Left forelimb (tissue), 1 donor: ENCODE results near the gene VSX1.
A peak's percentile ranks its signal among the peaks of the same experiment; 100 is the strongest.

Experiments used
- DNase-seq: peaks from one replicate; pipeline ENCODE4 v3.0.0-alpha.2; 2018; ENCODE audit warnings: low spot score

Gene VSX1

GRCh38 chr20:25053255-25054031 is 28.5 kb downstream of the VSX1 start:
- DNase-seq, result peak; percentile 75

GRCh38 chr20:25052255-25053194 is 29.4 kb downstream of the VSX1 start:
- peak; percentile 50 for DNase-seq

DNA sequence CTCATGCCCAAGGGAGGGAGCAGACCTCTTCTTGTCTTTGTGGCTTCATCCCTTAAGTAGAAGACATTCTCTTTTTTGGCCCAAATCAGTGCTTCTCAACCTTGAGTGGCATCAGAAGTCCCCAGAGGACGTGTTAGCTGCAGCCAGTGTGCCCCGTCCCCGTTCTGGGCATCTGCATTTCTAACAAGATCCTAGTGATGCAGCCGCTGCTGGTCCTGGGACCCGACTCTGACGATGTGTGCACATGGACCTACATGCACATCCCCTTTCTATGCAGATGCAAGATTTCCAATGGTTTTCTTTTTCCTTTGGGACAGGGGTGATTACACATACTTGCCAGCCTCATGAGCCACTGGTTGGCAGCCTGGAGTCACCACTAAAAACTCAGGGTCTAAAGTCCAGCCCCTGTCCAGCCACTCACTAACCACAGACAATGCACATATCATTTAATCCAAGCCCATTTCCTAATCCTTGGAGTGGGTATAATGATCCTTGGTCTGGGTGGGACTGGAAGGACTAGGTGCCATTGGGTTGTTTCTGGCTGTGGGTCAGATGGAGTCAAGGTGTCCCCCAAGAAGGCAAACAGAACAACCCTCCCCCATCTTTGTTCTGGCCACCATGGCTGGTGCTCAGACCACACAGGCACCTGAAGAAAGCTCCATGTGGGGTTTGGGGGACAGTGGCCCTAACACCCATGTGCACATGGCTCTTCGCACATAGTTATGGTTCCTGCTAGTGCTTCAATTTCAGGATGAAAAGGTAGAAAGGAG is 30.4 kb downstream of the VSX1 start:
- DNase-seq, result peak; percentile 49

DNA sequence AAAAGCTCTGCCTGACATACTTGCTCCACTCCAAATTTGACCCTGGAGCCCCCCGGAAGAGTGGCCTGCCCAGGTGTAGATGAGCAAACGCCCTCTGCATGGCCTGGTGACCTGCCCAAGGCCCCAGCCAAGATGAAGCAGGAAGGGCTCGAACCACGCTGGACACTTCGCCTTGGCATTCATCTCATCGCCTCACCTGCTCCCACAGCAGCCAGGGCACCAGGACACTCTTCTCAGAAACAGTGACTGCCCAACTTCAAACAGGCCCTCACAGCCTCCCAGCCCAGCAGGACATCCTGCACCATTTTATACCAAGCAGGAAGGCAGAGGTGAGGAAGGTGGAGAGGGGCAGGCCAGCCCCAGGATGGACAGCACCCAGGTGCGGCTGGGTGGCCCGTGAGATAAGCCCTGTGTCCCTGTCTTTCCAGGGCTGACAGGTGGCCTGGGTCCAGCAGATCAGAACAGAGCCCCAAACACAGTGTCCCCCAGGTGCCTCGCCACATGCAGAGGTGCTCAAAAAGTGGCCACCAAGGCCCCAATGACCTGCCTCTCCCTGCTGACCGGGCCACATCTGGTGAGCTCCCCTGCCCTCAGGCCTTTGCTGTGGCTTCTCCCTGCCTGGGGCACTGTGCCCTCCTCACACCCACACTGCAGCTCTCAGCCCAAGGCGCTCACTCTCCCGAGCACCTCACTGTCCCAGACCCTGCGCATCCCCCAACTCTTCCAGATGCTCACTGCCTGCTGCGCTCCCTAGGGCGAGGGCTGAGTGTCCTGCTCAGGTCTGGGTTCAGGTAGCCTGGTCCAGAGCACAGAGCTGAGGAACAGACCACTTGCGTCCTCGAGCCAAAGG is 31.2 kb downstream of the VSX1 start:
- DNase-seq, result peak; percentile 37

DNA sequence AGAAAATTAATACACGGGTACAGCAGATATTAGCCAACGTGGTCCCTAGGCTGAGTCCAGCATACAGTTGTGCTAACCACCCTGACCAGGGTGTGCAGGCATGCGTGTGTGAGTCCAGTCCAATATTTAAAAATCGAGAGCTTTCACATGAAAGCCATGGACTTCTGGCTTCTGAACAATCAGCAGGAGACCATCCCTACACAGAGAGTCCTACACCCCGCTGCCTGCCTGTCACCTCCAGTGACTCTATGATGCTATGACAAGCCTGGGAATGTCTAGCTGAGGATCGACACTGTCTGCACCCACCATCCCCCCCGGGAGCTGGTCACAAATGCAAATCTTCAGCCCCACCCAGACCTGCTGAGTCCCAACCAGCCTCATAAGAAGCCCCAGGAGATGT is 31.9 kb downstream of the VSX1 start:
- DNase-seq, result peak; percentile 56

DNA sequence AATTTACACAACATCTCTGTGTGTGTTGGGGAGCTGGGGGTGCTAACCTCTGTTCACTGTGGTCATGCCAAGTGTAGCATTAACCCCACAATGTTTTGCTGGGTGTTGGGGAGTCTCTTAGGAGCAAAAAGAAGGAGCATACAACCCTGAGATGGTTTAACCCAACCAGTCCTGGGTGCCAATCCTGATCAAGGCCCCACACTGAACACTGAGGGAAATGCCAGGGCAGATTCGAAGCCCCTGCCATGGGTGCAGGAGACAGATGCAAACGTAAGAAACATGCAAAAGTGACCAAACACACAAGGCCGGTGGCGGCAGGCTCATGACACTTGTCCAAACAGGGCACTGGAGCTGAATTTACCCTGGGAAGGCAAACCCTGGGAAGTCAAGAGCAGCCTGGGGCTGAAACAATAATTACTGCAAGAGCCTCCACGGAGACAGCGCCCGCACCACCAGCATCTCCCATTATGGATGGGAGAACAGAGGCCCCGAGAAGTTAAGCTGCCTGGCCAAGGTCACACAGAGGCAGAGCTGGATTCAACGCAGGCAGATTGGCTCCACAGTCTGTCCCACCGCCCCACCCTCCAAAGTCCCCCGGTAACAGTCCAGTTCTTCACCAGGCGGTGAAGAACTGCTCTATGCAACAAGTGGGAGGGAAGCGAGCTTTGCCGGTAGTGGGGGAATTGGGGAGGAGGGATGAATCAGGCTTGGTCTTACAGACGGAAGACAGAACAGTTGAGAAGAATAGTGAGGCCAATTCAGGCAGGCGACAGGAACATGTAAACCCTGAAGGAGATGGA is 32.5 kb downstream of the VSX1 start:
- peak; percentile 52 for DNase-seq

GRCh38 chr20:25048519-25048952 is 33.4 kb downstream of the VSX1 start:
- DNase-seq, result peak; percentile 62

DNA sequence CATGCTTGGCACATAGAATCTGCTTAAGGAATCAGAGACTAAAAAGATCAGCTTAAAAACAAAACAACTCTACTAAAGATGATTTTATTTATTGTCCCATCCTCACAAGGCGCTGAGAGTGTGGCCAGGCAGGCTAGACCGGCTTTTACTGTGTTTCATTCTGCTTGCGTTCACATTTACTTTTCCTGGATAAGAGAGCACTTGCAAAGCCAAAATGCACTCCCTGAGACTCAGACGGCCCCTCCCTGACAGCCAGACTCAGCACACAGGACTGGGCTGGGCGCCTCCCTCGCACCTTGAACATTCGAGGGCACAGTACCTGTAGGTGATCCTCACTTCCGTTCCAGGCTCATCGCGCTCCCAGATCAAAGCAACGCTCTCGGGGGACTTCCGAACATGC is 34.2 kb downstream of the VSX1 start:
- no peak for DNase-seq

- DNase-seq, result no peak
These were observed 34.9 kb downstream of the VSX1 start for GRCh38 chr20:25046736-25047666.

GRCh38 chr20:25046181-25046641 is 35.7 kb downstream of the VSX1 start:
- no peak for DNase-seq

DNA sequence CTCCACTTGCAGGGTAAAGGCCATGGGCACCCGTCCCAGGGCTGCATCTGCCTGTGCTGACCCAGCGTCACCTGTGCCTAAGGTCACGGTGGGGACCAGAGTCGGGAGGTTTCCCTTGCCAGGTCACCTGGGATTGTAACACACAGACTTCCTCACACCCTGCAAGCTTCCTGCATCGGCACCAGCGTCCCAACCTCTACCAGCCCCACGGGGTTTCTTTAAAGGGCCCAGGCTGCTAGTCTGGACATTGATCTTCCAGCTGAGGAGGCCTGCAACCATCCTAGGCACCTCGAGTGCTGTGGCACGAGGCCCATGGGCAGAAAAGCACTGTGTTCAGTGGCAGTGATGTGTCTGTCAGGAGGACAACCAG is 36.6 kb downstream of the VSX1 start:
- no peak for DNase-seq

DNA sequence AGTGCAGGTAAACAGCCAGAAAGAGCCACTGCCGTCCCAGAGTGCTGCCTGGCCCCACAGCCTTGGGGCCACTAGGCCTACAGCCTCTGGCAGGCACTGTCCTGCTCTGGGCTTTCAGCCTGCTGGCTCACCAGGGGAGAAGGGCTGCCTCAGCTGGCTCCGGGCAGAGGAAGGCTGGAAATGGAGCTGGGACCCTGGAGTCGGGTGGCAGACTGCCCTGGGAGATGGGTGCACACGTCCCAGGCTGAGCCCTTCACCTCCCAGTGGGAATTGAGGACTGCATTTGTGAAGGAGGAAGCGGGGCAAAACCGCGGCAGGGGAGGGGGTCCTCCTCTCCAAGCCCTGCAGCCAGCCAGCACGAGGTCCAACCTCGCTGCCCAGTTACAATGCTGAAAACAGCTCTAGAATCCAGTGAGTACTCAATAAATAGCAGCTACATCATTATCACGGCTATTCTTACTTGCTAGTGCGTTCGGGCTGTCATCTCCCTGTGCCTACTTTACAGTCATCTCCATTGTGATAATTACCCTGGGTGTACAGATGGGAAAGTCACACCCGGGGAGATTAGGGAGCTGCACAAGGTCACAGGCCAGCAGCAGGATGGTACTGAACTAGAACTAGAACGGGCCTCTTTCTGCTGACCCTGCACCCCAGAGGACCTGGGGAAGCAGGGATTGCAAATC is 37.1 kb downstream of the VSX1 start:
- DNase-seq, result no peak

DNA sequence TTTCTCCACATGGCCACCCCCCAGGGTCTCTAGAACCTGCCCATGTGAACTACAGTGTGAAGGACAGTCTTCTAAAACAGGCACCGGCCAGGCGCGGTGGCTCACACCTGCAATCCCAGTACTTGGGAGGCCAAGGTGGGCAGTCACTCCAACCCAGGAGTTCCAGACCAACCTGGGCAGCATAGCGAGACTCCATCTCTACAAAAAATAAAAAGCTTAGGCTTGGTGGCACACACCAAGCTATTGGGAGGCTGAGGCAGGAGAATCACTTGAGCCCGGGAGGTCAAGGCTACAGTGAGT is 37.7 kb downstream of the VSX1 start:
- no peak for DNase-seq

GRCh38 chr20:25043499-25044260 is 38.3 kb downstream of the VSX1 start:
- no peak for DNase-seq

DNA sequence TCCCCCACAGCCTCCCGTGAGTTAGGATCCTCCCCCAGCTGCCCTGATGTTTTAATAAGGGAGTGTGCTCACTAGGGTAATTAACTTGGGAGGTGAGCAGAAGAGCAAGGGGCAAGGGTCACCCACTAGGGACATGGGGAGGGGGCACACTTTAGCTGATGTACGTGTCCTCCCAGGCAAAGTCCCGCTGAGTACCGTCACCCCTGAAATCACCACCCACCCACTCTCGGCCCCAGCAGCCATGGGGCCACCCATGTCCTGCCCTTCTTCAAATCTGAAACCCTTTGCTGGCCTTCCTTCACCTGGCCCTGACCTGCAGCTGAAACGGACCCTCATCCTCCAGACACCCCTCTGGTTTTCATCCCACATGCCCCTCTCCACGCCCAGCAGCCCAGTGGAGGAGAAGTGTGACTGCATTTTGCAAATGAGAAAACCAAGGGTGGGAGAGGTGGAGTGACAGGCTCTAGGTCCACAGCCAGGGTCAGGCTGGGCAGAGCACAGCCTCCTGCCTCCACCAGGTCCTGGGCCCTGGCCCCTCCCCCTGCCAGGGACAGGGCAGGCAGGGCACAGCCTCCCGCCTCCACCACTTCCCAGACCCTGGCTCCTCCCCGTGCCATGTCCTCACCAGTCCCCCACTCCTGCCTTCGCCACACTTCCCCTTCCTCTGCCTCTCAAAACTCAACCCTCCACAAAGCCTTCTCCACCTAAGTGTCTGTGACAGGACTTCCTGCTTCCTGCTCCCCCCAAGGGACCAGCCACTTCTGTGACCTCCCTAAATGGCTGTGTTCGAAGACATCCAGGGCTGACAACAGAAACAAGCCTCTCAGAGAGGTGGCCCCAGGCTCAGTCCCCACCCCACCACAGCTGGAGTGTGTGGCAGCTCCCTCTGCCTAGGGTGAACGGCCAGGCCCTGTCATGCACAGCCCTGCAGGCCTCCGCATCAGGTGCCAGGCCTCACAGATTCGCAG is 39.1 kb downstream of the VSX1 start:
- DNase-seq, result no peak

GRCh38 chr20:25041813-25042530 is 40.0 kb downstream of the VSX1 start:
- DNase-seq, result no peak
